Stimulated activated naive B cell treated with anti-CD40 and anti-IgM and Interleukin-4, amounts not matched to agents 10 μg/mL and 1 μg/mL and 100 μg/mL, for 72 hours (primary cell): ENCODE results near the gene PLEKHG5.
"Not testable (repeated sequence)": the region's sequence is repeated elsewhere in the genome, so short reads cannot be mapped to it uniquely, and the experiment has no call there.

ENCODE experiments used
- ATAC-seq, 2 donors: fragments of 150-1000 bp; cut with Tn5 transposase; replicated peaks; 2 replicates each; pipeline ENCODE4 v1.10.0; 2021; ENCODE audit warnings: moderate library complexity in 1 of 2
- DNase-seq: peaks from one replicate; pipeline ENCODE4 v3.0.0; 2021
- H3K27ac Mint-ChIP-seq: one replicate; pipeline ENCODE4 v1.8.0; 2022; ENCODE audit warnings: mild to moderate bottlenecking, mixed read lengths
- H3K27me3 Mint-ChIP-seq, 2 donors: one replicate each; pipeline ENCODE4 v1.8.0; 2022; ENCODE audit warnings: mixed read lengths in 2 of 2
- H3K36me3 Mint-ChIP-seq, 2 donors: one replicate each; pipeline ENCODE4 v1.8.0; 2022; ENCODE audit warnings: mixed read lengths in 2 of 2, mild to moderate bottlenecking in 1 of 2
- H3K4me1 Mint-ChIP-seq, 2 donors: one replicate each; pipeline ENCODE4 v1.8.0; 2022; ENCODE audit warnings: mixed read lengths in 2 of 2, mild to moderate bottlenecking in 1 of 2
- H3K4me3 Mint-ChIP-seq, 2 donors: one replicate each; pipeline ENCODE4 v1.8.0; 2022; ENCODE audit warnings: mild to moderate bottlenecking in 2 of 2, mixed read lengths in 2 of 2, moderate library complexity in 1 of 2
- H3K9me3 Mint-ChIP-seq, 2 donors: one replicate each; pipeline ENCODE4 v1.8.0; 2022; ENCODE audit warnings: mixed read lengths in 2 of 2, mild to moderate bottlenecking in 1 of 2

PLEKHG5 gene

GRCh38 chr1:6462412-6463119 lies 28.9 kb downstream of the PLEKHG5 start:
- Mint-ChIP-seq H3K4me1 (peaks cover 10 to 16% of the 10 kb centered on the region in 2 donors), H3K27ac (no peak overlapping the region), H3K27me3 (peaks cover 49 to 75% of the 10 kb centered on the region in 2 donors), H3K9me3 (no peaks in the 10 kb centered on the region), H3K4me3 (no peak overlapping the region), H3K36me3 (no peaks in the 10 kb centered on the region)
- ATAC-seq: no peak
- DNase-seq: no peak

- ATAC-seq (no peak), DNase-seq (no peak)
- Mint-ChIP-seq H3K4me3 (no peak overlapping the region), H3K27me3 (peaks cover 51 to 75% of the 10 kb centered on the region in 2 donors), H3K27ac (no peak overlapping the region), H3K4me1 (peaks cover 10 to 16% of the 10 kb centered on the region in 2 donors), H3K36me3 (no peaks in the 10 kb centered on the region), H3K9me3 (no peaks in the 10 kb centered on the region)
Observed at GRCh38 chr1:6461538-6462411, 29.7 kb downstream of the PLEKHG5 start.

GRCh38 chr1:6461051-6461530 lies 30.4 kb downstream of the PLEKHG5 start:
- peaks cover 58 to 79% of the 10 kb centered on the region in 2 donors for H3K27me3 Mint-ChIP-seq
- H3K4me3 Mint-ChIP-seq: peak overlapping the region; percentile 65 to 70
- no peak for ATAC-seq
- no peak for DNase-seq
- peaks cover 10 to 16% of the 10 kb centered on the region in 2 donors for H3K4me1 Mint-ChIP-seq
- no peak overlapping the region for H3K27ac Mint-ChIP-seq
- no peaks in the 10 kb centered on the region for H3K9me3 Mint-ChIP-seq
- H3K36me3 Mint-ChIP-seq: no peaks in the 10 kb centered on the region

- Mint-ChIP-seq H3K4me1 (peaks cover 12 to 16% of the 10 kb centered on the region in 2 donors), H3K27ac (no peak overlapping the region), H3K36me3 (no peaks in the 10 kb centered on the region), H3K4me3 (peak overlapping the region; percentile 65 to 70), H3K27me3 (peaks cover 62 to 79% of the 10 kb centered on the region in 2 donors), H3K9me3 (no peaks in the 10 kb centered on the region)
- ATAC-seq (peak; percentile 75 to 76), DNase-seq (no peak)
Observed at GRCh38 chr1:6460301-6461050, 31.0 kb downstream of the PLEKHG5 start.

- ATAC-seq: peak; percentile 13 to 19
- Mint-ChIP-seq H3K27me3 (peaks cover 59 to 74% of the 10 kb centered on the region in 2 donors), H3K4me1 (peaks cover 12 to 16% of the 10 kb centered on the region in 2 donors), H3K4me3 (peak overlapping the region; percentile 50 to 70), H3K9me3 (no peaks in the 10 kb centered on the region), H3K27ac (no peak overlapping the region), H3K36me3 (no peaks in the 10 kb centered on the region)
- DNase-seq: no peak
Observed at GRCh38 chr1:6459850-6460265, 31.6 kb downstream of the PLEKHG5 start.

- Mint-ChIP-seq H3K4me1 (peaks cover 19 to 20% of the 10 kb centered on the region in 2 donors), H3K27me3 (peaks cover 54 to 74% of the 10 kb centered on the region in 2 donors), H3K9me3 (no peaks in the 10 kb centered on the region)
Observed at GRCh38 chr1:6456800-6457466, 34.5 kb downstream of the PLEKHG5 start.

GRCh38 chr1:6455752-6456520 lies 35.5 kb downstream of the PLEKHG5 start:
- ATAC-seq, H3K36me3 Mint-ChIP-seq, H3K27ac Mint-ChIP-seq, DNase-seq, H3K9me3 Mint-ChIP-seq: not testable (repeated sequence)
- peaks cover 57 to 72% of the 10 kb centered on the region in 2 donors for H3K27me3 Mint-ChIP-seq
- H3K4me3 Mint-ChIP-seq: peak overlapping the region in 1 of 2 donors; percentile 29
- peaks cover 19% of the 10 kb centered on the region in 2 donors for H3K4me1 Mint-ChIP-seq

More at GRCh38 chr1:6456800-6457466, 34.5 kb downstream of the PLEKHG5 start:
- DNase-seq (no peak), ATAC-seq (no peak)
- no peak overlapping the region for H3K4me3 Mint-ChIP-seq
- H3K36me3 Mint-ChIP-seq: no peaks in the 10 kb centered on the region
- no peak overlapping the region for H3K27ac Mint-ChIP-seq

- DNase-seq (no peak), ATAC-seq (peak; percentile 21 to 23)
- peaks cover 57 to 72% of the 10 kb centered on the region in 2 donors for H3K27me3 Mint-ChIP-seq
- H3K36me3 Mint-ChIP-seq: no peaks in the 10 kb centered on the region
- no peak overlapping the region for H3K27ac Mint-ChIP-seq
- H3K9me3 Mint-ChIP-seq: no peaks in the 10 kb centered on the region
- peak overlapping the region in 1 of 2 donors; percentile 29 for H3K4me3 Mint-ChIP-seq
- H3K4me1 Mint-ChIP-seq: peaks cover 11 to 14% of the 10 kb centered on the region in 2 donors
Observed at GRCh38 chr1:6454856-6455751, 36.4 kb downstream of the PLEKHG5 start.

GRCh38 chr1:6453895-6454855 lies 37.3 kb downstream of the PLEKHG5 start:
- ATAC-seq, H3K36me3 Mint-ChIP-seq, DNase-seq, H3K9me3 Mint-ChIP-seq, H3K4me3 Mint-ChIP-seq: not testable (repeated sequence)
- Mint-ChIP-seq H3K27ac (peak overlapping the region; percentile 65), H3K4me1 (peaks cover 9 to 15% of the 10 kb centered on the region in 2 donors), H3K27me3 (peaks cover 58 to 72% of the 10 kb centered on the region in 2 donors)

- H3K27me3 Mint-ChIP-seq: peaks cover 56 to 76% of the 10 kb centered on the region in 2 donors
- ATAC-seq (no peak), DNase-seq (no peak)
- H3K9me3 Mint-ChIP-seq: no peaks in the 10 kb centered on the region
- H3K36me3 Mint-ChIP-seq: peaks cover 0 to 1% of the 10 kb centered on the region in 2 donors
- no peak overlapping the region for H3K4me3 Mint-ChIP-seq
- H3K27ac Mint-ChIP-seq: no peak overlapping the region
- peaks cover 20 to 23% of the 10 kb centered on the region in 2 donors for H3K4me1 Mint-ChIP-seq
Observed at GRCh38 chr1:6450943-6451373, 40.5 kb downstream of the PLEKHG5 start.

GRCh38 chr1:6450486-6450885 lies 41.0 kb downstream of the PLEKHG5 start:
- DNase-seq, ATAC-seq, H3K9me3 Mint-ChIP-seq, H3K36me3 Mint-ChIP-seq, H3K4me3 Mint-ChIP-seq, H3K27ac Mint-ChIP-seq: not testable (repeated sequence)
- H3K27me3 Mint-ChIP-seq: peaks cover 57 to 76% of the 10 kb centered on the region in 2 donors
- peaks cover 20 to 21% of the 10 kb centered on the region in 2 donors for H3K4me1 Mint-ChIP-seq
